GM10266 (cell line): ENCODE results near the gene FAM229A.

Source experiments
- DNase-seq: peaks from one replicate; pipeline ENCODE4 v3.0.0; 2012; ENCODE audit errors: extremely low spot score
- CTCF ChIP-seq: IDR thresholded peaks from 2 replicates; pipeline ENCODE4 v1.5.1; 2012; ENCODE audit warnings: mild to moderate bottlenecking, low read depth; ENCODE audit not compliant: control insufficient read depth, insufficient read depth; ENCODE audit errors: missing control alignments

Gene FAM229A

GRCh38 chr1:32329931-32330466, 32.3 kb downstream of the FAM229A start:
- DNase-seq: no peak
- no peak for TF ChIP-seq CTCF

GRCh38 chr1:32327204-32327603, 35.1 kb downstream of the FAM229A start:
- no peak for TF ChIP-seq CTCF
- DNase-seq: no peak

GRCh38 chr1:32321712-32322291, 40.5 kb downstream of the FAM229A start:
- no peak for TF ChIP-seq CTCF
- DNase-seq: no peak

- TF ChIP-seq CTCF: no peak
- no peak for DNase-seq
Measured at GRCh38 chr1:32318127-32318869, 44.0 kb downstream of the FAM229A start.

GRCh38 chr1:32316903-32317277, 45.4 kb downstream of the FAM229A start:
- DNase-seq: no peak
- no peak for TF ChIP-seq CTCF

- DNase-seq: no peak
- no peak for TF ChIP-seq CTCF
Measured at GRCh38 chr1:32311709-32312393, 50.4 kb downstream of the FAM229A start.
